NCI-H2029 (cell line): ENCODE data around the gene URAD.
"Not testable (repeated sequence)": the region's sequence is repeated elsewhere in the genome, so short reads cannot be mapped to it uniquely, and the experiment has no call there.

Experiments
- DNase-seq: peaks from one replicate; lab custom pipeline; 2025; lab: John Stamatoyannopoulos, UW

URAD gene

GRCh38 chr13:27988520-27988919, at the start of gene URAD:
URAD (minus strand) TSS chr13:27988693; CDS start chr13:27988637, 56 bp downstream.
- DNase-seq = no peak

- no peak for DNase-seq
These were observed 48.9 kb upstream of the URAD start for GRCh38 chr13:28037399-28037798.

- peak; percentile 64 for DNase-seq
These were observed 46.8 kb upstream of the URAD start for GRCh38 chr13:28035146-28035782.

- no peak for DNase-seq
These were observed 45.6 kb upstream of the URAD start for GRCh38 chr13:28033894-28034655.

- not testable (repeated sequence) for DNase-seq
These were observed 43.9 kb upstream of the URAD start for GRCh38 chr13:28032438-28032837.

- no peak for DNase-seq
These were observed 43.4 kb upstream of the URAD start for GRCh38 chr13:28031896-28032288.

- DNase-seq = no peak
These were observed 42.9 kb upstream of the URAD start for GRCh38 chr13:28031220-28031895.

GRCh38 chr13:28027607-28028364, 39.3 kb upstream of the URAD start:
- DNase-seq = no peak

GRCh38 chr13:28027071-28027470, 38.6 kb upstream of the URAD start:
- DNase-seq = no peak

GRCh38 chr13:28026508-28026907, 38.0 kb upstream of the URAD start:
- DNase-seq = no peak

GRCh38 chr13:28022848-28023518, 34.5 kb upstream of the URAD start:
- peak; percentile 13 for DNase-seq

GRCh38 chr13:28014301-28014700, 25.8 kb upstream of the URAD start:
- DNase-seq = no peak

GRCh38 chr13:28013482-28013881, 25.0 kb upstream of the URAD start:
- DNase-seq = no peak

GRCh38 chr13:28012896-28013295, 24.4 kb upstream of the URAD start:
- no peak for DNase-seq

GRCh38 chr13:28012383-28012782, 23.9 kb upstream of the URAD start:
- no peak for DNase-seq

GRCh38 chr13:28010046-28010445, 21.6 kb upstream of the URAD start:
- no peak for DNase-seq

GRCh38 chr13:28005016-28005415, 16.5 kb upstream of the URAD start:
- DNase-seq = not testable (repeated sequence)

GRCh38 chr13:28002886-28003698, 14.6 kb upstream of the URAD start:
- DNase-seq = no peak

- no peak for DNase-seq
These were observed 13.5 kb upstream of the URAD start for GRCh38 chr13:28001837-28002473.

- DNase-seq = no peak
These were observed 12.6 kb upstream of the URAD start for GRCh38 chr13:28001049-28001448.
